Adrenal gland (tissue), 12 donors: ENCODE measurements around the gene LDHB. TPM values are rescaled to one million over a fixed set of nuclear protein-coding genes. Genes with fewer than 3 reads are reported as not detected.

Experiments
- DNase-seq, 7 donors: peaks; one replicate each; pipeline ENCODE4 v3.0.0-alpha.2; 2019 to 2020
- H3K27ac ChIP-seq, 5 donors: fragments of 200-600 bp; sonication (generic) in 4 of 5; 1 replicate in 3 of 5; 2 replicates in 2 of 5; pipeline versions ENCODE4 v1.5.1 to v1.8.0; 2016 to 2020; ENCODE audit warnings: mild to moderate bottlenecking in 1 of 5
- H3K27me3 ChIP-seq: fragments of 200-600 bp; 2 replicates; pipeline ENCODE4 v1.8.0; 2021
- H3K36me3 ChIP-seq, 2 donors: fragments of 200-600 bp; replicated peaks in 1 of 2; 1 replicate in 1 of 2; 2 replicates in 1 of 2; pipeline versions ENCODE4 v1.5.1 to v1.8.0; 2018 to 2022
- H3K4me1 ChIP-seq, 2 donors: fragments of 200-600 bp; replicated peaks in 1 of 2; 1 replicate in 1 of 2; 2 replicates in 1 of 2; pipeline versions ENCODE4 v1.5.1 to v1.8.0; 2018 to 2021
- H3K4me3 ChIP-seq, 4 donors: fragments of 200-600 bp; sonication (generic) in 3 of 4; one replicate each; pipeline ENCODE4 v1.5.1; 2016 to 2018
- H3K9me3 ChIP-seq, 3 donors: fragments of 200-600 bp; sonication (generic) in 1 of 3; replicated peaks in 1 of 3; 1 replicate in 2 of 3; 2 replicates in 1 of 3; pipeline versions ENCODE4 v1.5.1 to v1.8.0; 2016 to 2021
- POLR2A ChIP-seq, 2 donors: fragments of 450-650 bp; IDR thresholded peaks; one replicate each; pipeline ENCODE4 v1.6.1; 2017; ENCODE audit warnings: antibody characterized with exemption in 2 of 2, mild to moderate bottlenecking in 2 of 2, moderate library complexity in 1 of 2
- WGBS, 4 donors: extraction: QIAGEN DNeasy Blood & Tissue Kit in 2 of 4; methylation state at CpG; one replicate each; pipeline versions ENCODE4 v1.1.5 to v1.1.7; 2013 to 2017; 5-methylcytosine and 5-hydroxymethylcytosine counted together
- intact Hi-C, 2 donors: fragments of 100-400 bp; cut with DNase I; formaldehyde crosslinking; loops; one replicate each; pipeline versions ENCODE4 v1.14.1 to v1.15.0; 2022 to 2023
- polyA plus RNA-seq, 3 donors: library from polyadenylated mRNA; stranded (reverse); fragments of 200-250 nt in 2 of 3; fragments of 350-450 nt in 1 of 3; fragmentation: Illumina TruSeq in 1 of 3; extraction: RNeasy Lipid Tissue Mini Kit (QIAGEN cat#74804) in 1 of 3; gene quantifications; one replicate each; pipeline ENCODE4 v1.2.3, GENCODE V29; 2013 to 2014
- total RNA-seq, 9 donors: library from RNA; depleted of rRNA in 4 of 9; stranded (reverse); fragments of >200 nt in 4 of 9; fragments of 120-200 nt in 1 of 9; fragmentation: NEBNext Ultra II Directional in 1 of 9; extraction: Animal tissue kit (Norgen Biotek cat#: 25700) in 1 of 9; gene quantifications; one replicate each; pipeline versions ENCODE4 v1.1.0 to v1.2.4, GENCODE V29; 2013 to 2023
- TF ChIP-seq, protein P1 (sequence below), 6 experiments: fragments of 450-650 bp in 4 of 6; fragments of 200-600 bp in 2 of 6; sonication (generic) in 1 of 6; IDR thresholded peaks; 1 replicate in 5 of 6; 2 replicates in 1 of 6; pipeline versions ENCODE4 v1.5.1 to v1.8.0; 2016 to 2021; ENCODE audit warnings: antibody characterized with exemption in 6 of 6, mild to moderate bottlenecking in 2 of 6, moderate library complexity in 1 of 6
- donor health status: healthy with polysubstance abuse.
- donor health status: Bipolar disorder and iron deficiency.
- donor health status: DM: yes; HTN: yes; CAD: no.
- donor health status: DM: no; HTN: no; CAD: no.
- donor health status: DM: no; HTN: no; CAD: no.
- donor health status: DM: yes; HTN: yes; CAD: no.

The LDHB gene
- total and polyA plus RNA-seq, 12 donors = 334 to 1,272 (median 614) TPM

DNA sequence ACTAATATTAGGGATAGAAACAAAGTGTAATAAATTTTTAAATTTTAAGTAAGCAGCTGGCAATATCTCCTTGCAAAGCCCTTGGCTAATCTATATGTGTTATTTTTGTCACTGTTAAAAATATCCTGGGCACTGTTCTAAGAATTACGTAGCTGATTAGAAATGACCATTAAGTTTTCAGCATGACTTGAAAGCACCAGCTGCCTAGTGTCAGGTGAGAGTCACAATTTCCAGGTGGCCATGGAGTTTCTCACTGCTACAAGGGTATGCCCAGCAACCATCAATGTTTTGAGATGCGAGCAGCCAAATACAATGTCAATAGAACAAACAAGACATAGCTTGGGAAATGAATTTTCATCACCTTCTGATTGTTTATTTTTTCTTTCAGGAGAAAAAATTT, 29.7 kb downstream of the LDHB start:
- no peaks in the 10 kb centered on the region for H3K27me3 ChIP-seq
- no peak for DNase-seq
- no peak overlapping the region for H3K27ac ChIP-seq
- intact Hi-C loops = no loop called here
- TF ChIP-seq POLR2A (IDR thresholded peaks at IDR 0.05) = no peak
- TF ChIP-seq, protein P1, sequence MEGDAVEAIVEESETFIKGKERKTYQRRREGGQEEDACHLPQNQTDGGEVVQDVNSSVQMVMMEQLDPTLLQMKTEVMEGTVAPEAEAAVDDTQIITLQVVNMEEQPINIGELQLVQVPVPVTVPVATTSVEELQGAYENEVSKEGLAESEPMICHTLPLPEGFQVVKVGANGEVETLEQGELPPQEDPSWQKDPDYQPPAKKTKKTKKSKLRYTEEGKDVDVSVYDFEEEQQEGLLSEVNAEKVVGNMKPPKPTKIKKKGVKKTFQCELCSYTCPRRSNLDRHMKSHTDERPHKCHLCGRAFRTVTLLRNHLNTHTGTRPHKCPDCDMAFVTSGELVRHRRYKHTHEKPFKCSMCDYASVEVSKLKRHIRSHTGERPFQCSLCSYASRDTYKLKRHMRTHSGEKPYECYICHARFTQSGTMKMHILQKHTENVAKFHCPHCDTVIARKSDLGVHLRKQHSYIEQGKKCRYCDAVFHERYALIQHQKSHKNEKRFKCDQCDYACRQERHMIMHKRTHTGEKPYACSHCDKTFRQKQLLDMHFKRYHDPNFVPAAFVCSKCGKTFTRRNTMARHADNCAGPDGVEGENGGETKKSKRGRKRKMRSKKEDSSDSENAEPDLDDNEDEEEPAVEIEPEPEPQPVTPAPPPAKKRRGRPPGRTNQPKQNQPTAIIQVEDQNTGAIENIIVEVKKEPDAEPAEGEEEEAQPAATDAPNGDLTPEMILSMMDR (IDR thresholded peaks at IDR 0.05) = no peak
- no peak overlapping the region for H3K4me3 ChIP-seq
- H3K9me3 ChIP-seq = no peaks in the 10 kb centered on the region
- no peaks in the 10 kb centered on the region for H3K36me3 ChIP-seq
- H3K4me1 ChIP-seq = no peaks in the 10 kb centered on the region
- 89 to 93% (median 90%) methylated on average over 2 of the region's 2 CpGs for WGBS, 4 donors

- H3K4me1 ChIP-seq = peaks cover 0 to 15% of the 10 kb centered on the region in 2 donors
- no peak for DNase-seq
- H3K36me3 ChIP-seq = no peaks in the 10 kb centered on the region
- no peaks in the 10 kb centered on the region for H3K27me3 ChIP-seq
- H3K4me3 ChIP-seq = no peak overlapping the region
- H3K9me3 ChIP-seq = no peaks in the 10 kb centered on the region
- H3K27ac ChIP-seq = no peak overlapping the region
- TF ChIP-seq POLR2A (IDR thresholded peaks at IDR 0.05) = no peak
- TF ChIP-seq, protein P1 (IDR thresholded peaks at IDR 0.05) = no peak
- intact Hi-C loops = loop anchor here in 1 of 2 donors (10.0 kb wide), 1 partner anchor 56 kb away; no protein-coding TSS in a partner anchor
Measured at GRCh38 chr12:21618566-21618965, 39.1 kb downstream of the LDHB start.

- no peaks in the 10 kb centered on the region for H3K36me3 ChIP-seq
- H3K9me3 ChIP-seq = no peaks in the 10 kb centered on the region
- H3K4me1 ChIP-seq = peaks cover 0 to 15% of the 10 kb centered on the region in 2 donors
- TF ChIP-seq, protein P1 (IDR thresholded peaks at IDR 0.05) = no peak
- TF ChIP-seq POLR2A (IDR thresholded peaks at IDR 0.05) = no peak
- DNase-seq = no peak
- intact Hi-C loops = loop anchor here in 1 of 2 donors (10.0 kb wide), 1 partner anchor 58 kb away; no protein-coding TSS in a partner anchor
- no peak overlapping the region for H3K27ac ChIP-seq
- 82 to 92% (median 87%) methylated on average over 3 of the region's 3 CpGs for WGBS, 4 donors
- no peak overlapping the region for H3K4me3 ChIP-seq
- no peaks in the 10 kb centered on the region for H3K27me3 ChIP-seq
Measured at GRCh38 chr12:21617030-21617429, 40.6 kb downstream of the LDHB start.

DNA sequence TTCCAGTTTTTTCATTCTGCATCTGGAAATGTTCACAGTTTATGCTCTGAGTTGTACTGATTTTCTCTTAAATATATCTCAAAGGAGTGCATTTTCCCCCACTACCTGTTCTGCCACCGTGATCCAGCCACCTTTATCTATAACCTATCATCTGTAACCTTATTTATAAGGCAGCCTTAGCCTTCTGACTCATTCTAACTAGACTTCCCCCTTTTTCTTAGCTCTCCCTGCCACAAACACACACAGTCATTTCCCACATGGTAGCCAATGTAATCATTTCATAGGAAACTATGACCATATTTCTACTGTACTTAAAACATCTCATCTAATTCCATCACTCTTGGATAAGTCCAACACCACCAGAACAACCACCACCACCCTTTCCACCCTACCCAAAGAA, 42.2 kb downstream of the LDHB start:
- no peaks in the 10 kb centered on the region for H3K36me3 ChIP-seq
- no peaks in the 10 kb centered on the region for H3K27me3 ChIP-seq
- H3K9me3 ChIP-seq = no peaks in the 10 kb centered on the region
- H3K27ac ChIP-seq = no peak overlapping the region
- H3K4me3 ChIP-seq = no peak overlapping the region
- TF ChIP-seq, protein P1 (IDR thresholded peaks at IDR 0.05) = no peak
- no peak for TF ChIP-seq POLR2A (IDR thresholded peaks at IDR 0.05)
- WGBS, 4 donors = 21 to 37% (median 30%) methylated on average over 1 of the region's 1 CpG
- DNase-seq = no peak
- peaks cover 0 to 15% of the 10 kb centered on the region in 2 donors for H3K4me1 ChIP-seq
- intact Hi-C loops = loop anchor here in 1 of 2 donors (10.0 kb wide), 1 partner anchor 59 kb away; no protein-coding TSS in a partner anchor
